ENCODE data around the gene GPR89B.
"Not testable (repeated sequence)": the region's sequence is repeated elsewhere in the genome, so short reads cannot be mapped to it uniquely, and the experiment has no call there.

GPR89B gene

DNA sequence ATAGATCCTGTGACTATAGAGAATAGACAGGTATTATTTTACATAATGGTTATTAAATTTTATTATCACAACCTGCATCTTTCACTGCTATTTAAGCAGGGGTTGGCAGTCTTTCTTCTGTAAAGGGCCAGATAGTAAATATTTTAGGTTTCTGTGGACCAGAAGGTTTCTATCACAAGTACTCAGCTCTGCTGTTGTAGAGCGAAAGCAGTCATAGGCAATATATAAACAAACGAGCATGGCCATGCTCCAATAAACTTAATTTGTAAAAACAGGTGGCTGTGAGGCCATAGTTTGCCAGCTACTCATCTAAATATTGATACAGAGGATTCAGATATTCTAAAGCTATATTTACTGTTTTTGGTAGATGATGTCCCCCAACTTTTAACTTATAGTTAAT, 12.2 kb downstream of the GPR89B start:
- H3K9ac ChIP-seq (ENCODE audit: low read length); H3K4me3 ChIP-seq (ENCODE audit: low read depth, low read length); H3K27ac ChIP-seq (ENCODE audit: low read depth, low read length); H3K4me1 ChIP-seq (ENCODE audit: control insufficient read depth, insufficient read depth, low read length); H3K36me3 ChIP-seq (ENCODE audit: control insufficient read depth, insufficient read depth, low read length); H3K9me3 ChIP-seq (ENCODE audit: control insufficient read depth, insufficient read depth, low read depth, low read length); H3K27me3 ChIP-seq (ENCODE audit: control insufficient read depth, insufficient read depth, low read length): not testable (repeated sequence)

DNA sequence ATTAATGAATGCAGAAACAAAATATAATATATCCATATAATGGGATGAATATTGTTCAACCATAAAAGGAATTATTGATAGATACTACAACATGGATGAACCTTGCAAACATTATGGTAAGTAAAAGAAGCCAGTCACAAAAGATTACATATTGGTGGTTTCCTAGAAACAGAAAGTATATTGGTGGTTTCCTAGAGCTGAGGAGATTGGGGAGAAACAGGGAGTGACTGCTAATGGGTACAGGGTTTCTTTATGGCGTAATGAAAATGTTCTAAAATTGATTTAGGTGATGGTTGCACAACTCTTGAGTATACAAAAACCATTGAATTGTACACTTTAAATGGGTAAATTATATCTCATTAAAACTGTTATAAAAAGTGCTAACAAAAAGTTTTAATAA, 14.3 kb downstream of the GPR89B start:
- H3K9ac ChIP-seq (ENCODE audit: low read length); H3K27me3 ChIP-seq (ENCODE audit: control insufficient read depth, insufficient read depth, low read length); H3K27ac ChIP-seq (ENCODE audit: low read depth, low read length); H3K4me1 ChIP-seq (ENCODE audit: control insufficient read depth, insufficient read depth, low read length); H3K9me3 ChIP-seq (ENCODE audit: control insufficient read depth, insufficient read depth, low read depth, low read length); H3K4me3 ChIP-seq (ENCODE audit: low read depth, low read length); H3K36me3 ChIP-seq (ENCODE audit: control insufficient read depth, insufficient read depth, low read length): not testable (repeated sequence)

DNA sequence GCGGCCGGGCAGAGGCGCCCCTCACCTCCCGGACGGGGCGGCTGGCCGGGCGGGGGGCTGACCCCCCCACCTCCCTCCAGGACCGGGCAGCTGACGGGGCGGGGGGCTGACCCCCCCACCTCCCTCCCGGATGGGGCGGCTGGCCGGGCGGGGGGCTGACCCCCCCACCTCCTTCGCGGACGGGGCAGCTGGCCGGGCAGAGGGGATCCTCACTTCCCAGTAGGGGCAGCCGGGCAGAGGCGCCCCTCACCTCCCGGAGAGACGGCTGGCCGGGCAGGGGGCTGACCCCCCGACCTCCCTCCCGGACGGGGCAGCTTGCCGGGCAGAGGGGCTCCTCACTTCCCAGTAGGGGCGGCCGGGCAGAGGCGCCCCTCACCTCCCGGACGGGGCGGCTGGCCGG, 21.3 kb downstream of the GPR89B start:
- not testable (repeated sequence) for H3K27ac ChIP-seq (ENCODE audit: low read depth, low read length); H3K9me3 ChIP-seq (ENCODE audit: control insufficient read depth, insufficient read depth, low read depth, low read length); H3K27me3 ChIP-seq (ENCODE audit: control insufficient read depth, insufficient read depth, low read length); H3K4me3 ChIP-seq (ENCODE audit: low read depth, low read length); H3K4me1 ChIP-seq (ENCODE audit: control insufficient read depth, insufficient read depth, low read length); H3K36me3 ChIP-seq (ENCODE audit: control insufficient read depth, insufficient read depth, low read length); H3K9ac ChIP-seq (ENCODE audit: low read length)

DNA sequence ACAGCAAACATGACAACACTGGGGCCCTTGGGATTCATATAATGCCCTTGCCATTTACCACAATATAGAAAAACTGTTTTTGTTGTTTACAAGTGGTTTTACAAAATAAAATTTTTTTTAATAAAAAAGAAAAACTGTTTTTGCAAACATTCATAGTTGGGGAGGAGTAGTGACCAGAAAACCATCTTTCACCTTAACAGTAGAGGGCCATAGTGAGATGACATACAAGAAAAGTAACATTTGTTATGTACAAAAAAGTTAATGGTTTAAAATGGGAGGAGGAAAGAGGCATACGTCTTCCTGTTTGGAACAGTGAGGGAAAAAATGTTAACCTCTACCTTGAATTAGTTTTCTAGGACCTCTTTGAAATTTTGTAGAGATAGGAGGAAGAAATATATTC, 30.7 kb downstream of the GPR89B start:
- not testable (repeated sequence) for H3K9ac ChIP-seq (ENCODE audit: low read length); H3K27me3 ChIP-seq (ENCODE audit: control insufficient read depth, insufficient read depth, low read length); H3K27ac ChIP-seq (ENCODE audit: low read depth, low read length); H3K9me3 ChIP-seq (ENCODE audit: control insufficient read depth, insufficient read depth, low read depth, low read length); H3K36me3 ChIP-seq (ENCODE audit: control insufficient read depth, insufficient read depth, low read length); H3K4me1 ChIP-seq (ENCODE audit: control insufficient read depth, insufficient read depth, low read length); H3K4me3 ChIP-seq (ENCODE audit: low read depth, low read length)

DNA sequence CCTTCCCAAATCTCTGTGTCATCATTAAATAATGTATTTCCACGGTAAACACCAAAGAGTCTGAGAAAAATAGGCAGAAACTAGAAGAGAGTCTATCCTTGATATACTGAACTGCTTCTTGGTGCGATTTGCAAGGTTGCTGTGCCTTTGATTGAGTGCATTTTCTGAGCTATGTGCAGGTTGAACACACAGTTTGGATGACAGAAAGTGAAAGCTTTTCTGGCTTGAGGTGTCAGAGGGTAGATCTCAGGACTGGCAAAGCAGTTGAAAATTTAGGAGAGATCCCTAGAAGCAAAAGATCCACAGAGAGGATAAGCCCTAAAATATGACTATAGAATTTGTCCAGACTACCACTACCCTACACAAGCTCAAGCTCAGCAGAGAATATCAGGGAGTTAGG, 31.5 kb downstream of the GPR89B start:
- not testable (repeated sequence) for H3K9ac ChIP-seq (ENCODE audit: low read length); H3K27me3 ChIP-seq (ENCODE audit: control insufficient read depth, insufficient read depth, low read length); H3K36me3 ChIP-seq (ENCODE audit: control insufficient read depth, insufficient read depth, low read length); H3K9me3 ChIP-seq (ENCODE audit: control insufficient read depth, insufficient read depth, low read depth, low read length); H3K27ac ChIP-seq (ENCODE audit: low read depth, low read length); H3K4me3 ChIP-seq (ENCODE audit: low read depth, low read length); H3K4me1 ChIP-seq (ENCODE audit: control insufficient read depth, insufficient read depth, low read length)

DNA sequence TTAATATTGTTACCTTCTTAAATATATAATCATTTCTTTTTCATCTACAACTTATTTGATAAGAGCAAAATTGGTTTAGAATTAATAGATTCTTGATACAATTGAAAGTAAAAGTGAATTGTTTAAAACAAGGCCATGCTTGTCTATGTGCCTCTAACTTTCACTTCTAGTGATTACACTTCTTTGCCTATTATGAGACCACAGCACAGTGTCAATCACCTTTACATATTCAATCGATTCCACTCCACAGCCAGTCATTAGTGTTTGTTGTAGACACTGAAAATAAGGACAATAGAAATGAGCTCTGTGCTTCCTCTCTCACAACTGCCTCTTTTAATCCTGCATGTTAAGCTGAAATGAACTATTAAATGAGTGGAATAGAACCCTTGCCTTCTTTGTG, 36.4 kb downstream of the GPR89B start:
- H3K9ac ChIP-seq (ENCODE audit: low read length); H3K27ac ChIP-seq (ENCODE audit: low read depth, low read length); H3K4me3 ChIP-seq (ENCODE audit: low read depth, low read length); H3K4me1 ChIP-seq (ENCODE audit: control insufficient read depth, insufficient read depth, low read length); H3K9me3 ChIP-seq (ENCODE audit: control insufficient read depth, insufficient read depth, low read depth, low read length); H3K27me3 ChIP-seq (ENCODE audit: control insufficient read depth, insufficient read depth, low read length); H3K36me3 ChIP-seq (ENCODE audit: control insufficient read depth, insufficient read depth, low read length): not testable (repeated sequence)

DNA sequence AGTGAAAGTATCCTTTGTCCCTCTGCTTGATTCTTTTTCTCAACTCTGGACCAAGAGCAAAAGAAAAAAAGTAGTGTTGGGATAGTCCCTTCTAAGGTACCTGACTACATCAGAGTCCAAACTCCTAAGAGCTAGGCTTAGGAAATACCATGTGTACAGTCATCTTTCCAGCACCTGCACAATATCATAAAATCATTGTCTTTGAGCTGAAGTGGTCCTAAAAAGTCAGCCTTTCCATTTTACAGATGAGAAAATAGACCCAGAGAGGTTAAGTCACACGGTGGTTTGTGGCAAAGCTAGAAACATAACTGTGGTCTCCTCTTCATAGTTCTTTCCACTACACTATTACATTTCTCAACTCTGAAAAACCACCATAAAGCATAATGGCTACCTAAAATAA, 38.4 kb downstream of the GPR89B start:
- H3K4me3 ChIP-seq (ENCODE audit: low read depth, low read length); H3K9me3 ChIP-seq (ENCODE audit: control insufficient read depth, insufficient read depth, low read depth, low read length); H3K36me3 ChIP-seq (ENCODE audit: control insufficient read depth, insufficient read depth, low read length); H3K4me1 ChIP-seq (ENCODE audit: control insufficient read depth, insufficient read depth, low read length); H3K27me3 ChIP-seq (ENCODE audit: control insufficient read depth, insufficient read depth, low read length); H3K27ac ChIP-seq (ENCODE audit: low read depth, low read length); H3K9ac ChIP-seq (ENCODE audit: low read length): not testable (repeated sequence)

DNA sequence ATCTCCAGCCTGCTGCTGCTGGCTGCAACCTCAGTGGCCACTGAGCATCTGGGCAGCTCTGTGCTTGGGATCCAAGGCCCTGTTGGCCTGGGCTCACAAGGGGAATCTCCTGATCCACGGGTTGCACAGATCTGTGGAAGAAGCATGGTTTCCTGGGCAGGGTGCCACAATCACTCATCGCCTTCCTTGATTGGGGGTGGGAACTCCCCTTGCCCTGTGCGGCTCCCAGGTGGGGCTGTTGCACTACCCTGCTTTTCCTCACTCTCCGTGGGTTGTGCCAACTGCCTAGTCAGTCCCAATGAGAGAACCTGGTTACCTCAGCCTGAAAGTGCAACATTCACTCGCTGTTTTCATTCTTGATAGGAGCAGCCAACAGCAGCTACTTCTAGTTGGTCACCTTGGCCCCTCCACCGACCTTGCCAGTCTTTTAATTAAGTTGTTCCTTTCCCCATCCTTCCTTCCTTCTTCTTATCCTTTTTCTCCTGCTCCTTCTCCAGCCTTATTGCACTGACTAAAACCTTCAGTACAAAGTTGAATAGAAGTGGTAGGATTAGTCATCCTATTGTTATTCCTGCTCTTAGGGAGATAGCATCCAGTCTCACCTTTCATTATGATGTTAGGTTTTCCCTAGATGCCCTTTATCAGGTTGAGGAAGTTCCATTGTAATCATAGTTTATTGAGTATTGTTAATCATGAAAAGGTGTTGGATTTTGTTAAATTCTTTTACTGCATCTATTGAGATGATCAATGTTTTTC, 50.9 kb downstream of the GPR89B start:
- not testable (repeated sequence) for H3K27ac ChIP-seq (ENCODE audit: low read depth, low read length); H3K4me1 ChIP-seq (ENCODE audit: control insufficient read depth, insufficient read depth, low read length); H3K4me3 ChIP-seq (ENCODE audit: low read depth, low read length); H3K36me3 ChIP-seq (ENCODE audit: control insufficient read depth, insufficient read depth, low read length); H3K9ac ChIP-seq (ENCODE audit: low read length); H3K27me3 ChIP-seq (ENCODE audit: control insufficient read depth, insufficient read depth, low read length); H3K9me3 ChIP-seq (ENCODE audit: control insufficient read depth, insufficient read depth, low read depth, low read length)

DNA sequence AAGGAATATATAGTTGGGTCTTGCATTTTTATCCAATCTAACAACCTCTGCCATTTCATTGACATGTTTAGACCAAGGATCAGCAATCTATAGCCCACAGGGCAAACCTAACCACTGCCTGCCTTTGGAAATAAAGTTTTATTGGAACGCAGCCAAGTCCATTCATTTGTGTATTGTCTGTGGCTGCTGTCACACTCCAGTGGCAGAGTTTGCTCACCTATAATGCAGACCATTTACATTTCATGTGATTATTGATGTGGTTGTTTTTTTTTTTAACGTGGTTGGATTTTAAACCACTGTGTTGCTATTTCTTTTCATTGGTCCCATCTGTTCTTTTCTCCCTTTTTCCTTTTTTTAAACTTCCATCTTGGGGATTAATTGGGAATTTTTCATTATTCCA, 57.2 kb downstream of the GPR89B start:
- H3K9me3 ChIP-seq (ENCODE audit: control insufficient read depth, insufficient read depth, low read depth, low read length); H3K27ac ChIP-seq (ENCODE audit: low read depth, low read length); H3K4me1 ChIP-seq (ENCODE audit: control insufficient read depth, insufficient read depth, low read length): not testable (repeated sequence)

DNA sequence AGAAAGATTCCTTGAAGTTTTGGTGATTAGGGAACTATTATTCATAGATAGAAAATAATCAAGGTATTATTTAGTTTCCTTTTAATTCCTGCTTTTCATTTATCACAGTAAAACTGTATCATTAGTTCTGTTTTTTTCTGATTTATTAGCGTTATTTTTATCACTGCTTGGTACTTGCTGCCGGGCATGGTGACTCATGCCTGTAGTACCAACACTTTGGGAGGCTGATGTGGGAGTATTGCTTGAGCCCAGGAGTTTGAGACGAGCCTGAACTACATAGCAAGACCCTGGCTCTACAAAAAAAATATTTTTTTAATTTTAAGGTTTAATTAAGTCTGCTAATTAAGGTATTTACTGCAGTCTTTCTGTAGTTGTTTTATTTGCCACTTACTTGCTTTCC, 59.7 kb downstream of the GPR89B start:
- H3K27me3 ChIP-seq (ENCODE audit: control insufficient read depth, insufficient read depth, low read length); H3K4me3 ChIP-seq (ENCODE audit: low read depth, low read length); H3K9ac ChIP-seq (ENCODE audit: low read length); H3K9me3 ChIP-seq (ENCODE audit: control insufficient read depth, insufficient read depth, low read depth, low read length); H3K36me3 ChIP-seq (ENCODE audit: control insufficient read depth, insufficient read depth, low read length); H3K27ac ChIP-seq (ENCODE audit: low read depth, low read length); H3K4me1 ChIP-seq (ENCODE audit: control insufficient read depth, insufficient read depth, low read length): not testable (repeated sequence)

More for the DNA sequence above, 57.2 kb downstream of the GPR89B start:
- not testable (repeated sequence) for H3K27me3 ChIP-seq (ENCODE audit: control insufficient read depth, insufficient read depth, low read length); H3K9ac ChIP-seq (ENCODE audit: low read length); H3K4me3 ChIP-seq (ENCODE audit: low read depth, low read length); H3K36me3 ChIP-seq (ENCODE audit: control insufficient read depth, insufficient read depth, low read length)

DNA sequence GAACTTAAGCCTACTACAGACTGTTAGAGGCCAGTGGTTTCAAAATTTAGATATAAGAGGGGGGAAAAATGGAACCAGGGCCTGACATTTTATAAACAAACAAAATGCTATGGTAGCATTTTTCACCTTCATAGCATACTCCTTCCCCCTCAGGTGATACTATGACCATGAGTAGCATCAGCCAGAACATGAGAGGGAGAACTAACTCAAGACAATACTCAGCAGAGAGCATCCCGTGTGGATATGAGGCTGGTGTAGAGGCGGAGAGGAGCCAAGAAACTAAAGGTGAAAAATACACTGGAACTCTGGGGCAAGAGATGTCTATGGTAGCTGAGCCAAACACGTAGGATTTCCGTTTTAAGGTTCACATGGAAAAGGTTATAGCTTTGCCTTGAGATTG, 64.7 kb downstream of the GPR89B start:
- H3K4me1 ChIP-seq (ENCODE audit: control insufficient read depth, insufficient read depth, low read length); H3K9me3 ChIP-seq (ENCODE audit: control insufficient read depth, insufficient read depth, low read depth, low read length); H3K27ac ChIP-seq (ENCODE audit: low read depth, low read length); H3K9ac ChIP-seq (ENCODE audit: low read length); H3K4me3 ChIP-seq (ENCODE audit: low read depth, low read length); H3K27me3 ChIP-seq (ENCODE audit: control insufficient read depth, insufficient read depth, low read length); H3K36me3 ChIP-seq (ENCODE audit: control insufficient read depth, insufficient read depth, low read length): not testable (repeated sequence)

DNA sequence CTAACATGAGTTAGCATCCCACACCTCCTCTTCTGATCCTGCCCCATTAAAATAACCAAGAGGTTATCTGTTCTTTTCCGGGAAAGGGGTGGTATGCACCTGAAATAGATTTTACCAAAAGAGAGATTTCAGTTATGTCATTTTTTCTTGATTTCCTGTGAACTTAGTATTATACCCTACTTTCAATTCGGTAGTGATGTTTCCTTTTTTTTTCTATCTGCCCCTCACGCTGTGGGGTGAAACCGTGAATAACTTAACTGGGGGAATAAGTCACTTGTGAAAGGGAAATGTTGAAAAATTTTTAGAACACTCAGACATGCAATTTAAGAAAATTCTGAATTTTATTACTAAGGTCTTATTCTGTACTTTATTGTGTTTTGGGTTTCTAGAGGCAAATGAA, 65.2 kb downstream of the GPR89B start:
- H3K4me3 ChIP-seq (ENCODE audit: low read depth, low read length); H3K9ac ChIP-seq (ENCODE audit: low read length); H3K36me3 ChIP-seq (ENCODE audit: control insufficient read depth, insufficient read depth, low read length); H3K4me1 ChIP-seq (ENCODE audit: control insufficient read depth, insufficient read depth, low read length); H3K27ac ChIP-seq (ENCODE audit: low read depth, low read length); H3K9me3 ChIP-seq (ENCODE audit: control insufficient read depth, insufficient read depth, low read depth, low read length); H3K27me3 ChIP-seq (ENCODE audit: control insufficient read depth, insufficient read depth, low read length): not testable (repeated sequence)
